ENCODE data around the gene DYNLL1. TPM values are rescaled to one million over a fixed set of nuclear protein-coding genes. Genes with fewer than 3 reads are reported as not detected.
A peak's percentile ranks its signal among the peaks of the same experiment; 100 is the strongest.

Gene DYNLL1
- total RNA-seq, 1 donor from 2014 or later = 162 TPM

DNA sequence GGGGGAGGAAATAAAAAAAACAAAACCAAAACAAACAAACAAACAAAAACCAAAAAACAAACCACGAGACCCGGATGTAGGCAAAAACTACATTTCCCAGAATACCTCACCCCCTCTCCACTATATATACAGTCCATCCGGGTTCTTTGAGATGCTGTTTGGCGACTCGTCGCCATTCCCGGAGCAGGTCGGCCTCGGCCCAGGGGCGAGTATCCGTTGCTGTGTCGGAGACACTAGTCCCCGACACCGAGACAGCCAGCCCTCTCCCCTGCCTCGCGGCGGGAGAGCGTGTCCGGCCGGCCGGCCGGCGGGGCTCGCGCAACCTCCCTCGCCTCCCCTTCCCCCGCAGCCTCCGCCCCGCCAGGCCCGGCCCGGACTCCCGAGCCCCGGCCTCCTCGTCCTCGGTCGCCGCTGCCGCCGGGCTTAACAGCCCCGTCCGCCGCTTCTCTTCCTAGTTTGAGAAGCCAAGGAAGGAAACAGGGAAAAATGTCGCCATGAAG is 38.3 kb downstream of the DYNLL1 start, which contains the start of gene RNF10:
Gene RNF10, plus strand, starts transcription at position 154 of the 500 bp plus-strand sequence. CDS start 456 bp downstream, outside the sequence.
- no peaks in the 10 kb centered on the region for H3K27me3 ChIP-seq (ENCODE audit: control insufficient read depth in 3 of 3, insufficient read depth in 3 of 3, low read length in 3 of 3)
- peak within 1 kb of the TSS; percentile 92 to 98 (median 98) for H3K9ac ChIP-seq (ENCODE audit: low read depth in 1 of 3, low read length in 3 of 3)
- no peaks in the 10 kb centered on the region for H3K9me3 ChIP-seq (ENCODE audit: control insufficient read depth in 3 of 3, low read length in 3 of 3)
- peak within 1 kb of the TSS; percentile 73 to 98 (median 87) for H3K4me3 ChIP-seq (ENCODE audit: low read length in 3 of 3)
- H3K36me3 ChIP-seq (ENCODE audit: control insufficient read depth in 3 of 3, insufficient read depth in 3 of 3, low read length in 3 of 3) = peaks cover 2 to 9% (median 5%) of the 10 kb centered on the region in 3 donors
- peaks cover 36 to 42% (median 37%) of the 10 kb centered on the region in 3 donors for H3K4me1 ChIP-seq (ENCODE audit: control insufficient read depth in 3 of 3, insufficient read depth in 3 of 3, low read length in 3 of 3)
- peak within 1 kb of the TSS; percentile 98 for H3K27ac ChIP-seq (ENCODE audit: low read depth, low read length)

DNA sequence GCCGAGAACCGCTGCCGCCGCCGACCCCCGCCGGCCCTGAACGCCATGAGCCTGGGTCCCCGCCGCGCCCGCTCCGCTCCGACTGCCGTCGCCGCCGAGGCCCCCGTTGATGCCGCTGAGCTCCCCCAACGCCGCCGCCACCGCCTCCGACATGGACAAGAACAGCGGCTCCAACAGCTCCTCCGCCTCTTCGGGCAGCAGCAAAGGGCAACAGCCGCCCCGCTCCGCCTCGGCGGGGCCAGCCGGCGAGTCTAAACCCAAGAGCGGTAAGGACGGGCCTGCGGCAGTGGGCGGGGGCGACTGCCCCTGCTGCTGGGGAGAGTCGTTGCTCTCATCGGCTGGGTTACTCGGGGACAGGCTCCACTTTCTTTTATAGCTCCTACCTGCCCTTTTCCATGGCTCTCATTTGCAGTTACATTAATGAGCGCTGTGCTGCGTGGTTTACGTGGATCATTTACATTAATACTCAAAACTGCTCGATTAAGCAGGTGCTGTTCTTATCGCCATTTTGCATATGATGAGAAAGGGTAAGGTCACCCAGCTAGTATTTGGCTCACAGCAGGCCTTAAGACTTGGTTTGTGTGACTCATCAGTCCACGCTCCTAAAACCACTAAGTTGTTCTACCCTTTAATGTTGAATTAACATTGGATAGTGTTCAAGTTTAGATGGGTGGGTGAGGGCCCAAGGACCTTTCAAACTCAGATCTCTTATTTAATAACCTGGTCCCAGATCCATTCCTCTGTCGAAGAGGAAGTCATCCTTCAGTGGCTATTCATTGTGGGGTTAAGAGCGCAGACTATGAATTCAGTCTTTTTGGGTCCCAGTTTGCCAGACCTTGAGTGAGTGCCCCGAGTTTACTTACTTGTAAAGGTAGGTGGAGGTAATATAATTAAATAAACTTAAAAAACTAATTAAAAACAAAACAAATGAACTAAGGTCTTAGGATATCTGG is 39.1 kb downstream of the DYNLL1 start:
- Histone ChIP-seq H3K27ac (ENCODE audit: low read depth, low read length) (peak overlapping the region; percentile 98), H3K9ac (ENCODE audit: low read depth in 1 of 3, low read length in 3 of 3) (peak overlapping the region; percentile 92 to 98 (median 98)), H3K27me3 (ENCODE audit: control insufficient read depth in 3 of 3, insufficient read depth in 3 of 3, low read length in 3 of 3) (no peaks in the 10 kb centered on the region), H3K36me3 (ENCODE audit: control insufficient read depth in 3 of 3, insufficient read depth in 3 of 3, low read length in 3 of 3) (peaks cover 2 to 9% (median 5%) of the 10 kb centered on the region in 3 donors), H3K9me3 (ENCODE audit: control insufficient read depth in 3 of 3, low read length in 3 of 3) (no peaks in the 10 kb centered on the region), H3K4me1 (ENCODE audit: control insufficient read depth in 3 of 3, insufficient read depth in 3 of 3, low read length in 3 of 3) (peaks cover 39 to 45% (median 39%) of the 10 kb centered on the region in 3 donors), H3K4me3 (ENCODE audit: low read length in 3 of 3) (peak overlapping the region; percentile 73 to 98 (median 87))

- Histone ChIP-seq H3K9me3 (ENCODE audit: control insufficient read depth in 3 of 3, low read length in 3 of 3) (no peaks in the 10 kb centered on the region), H3K4me1 (ENCODE audit: control insufficient read depth in 3 of 3, insufficient read depth in 3 of 3, low read length in 3 of 3) (peaks cover 49 to 55% (median 52%) of the 10 kb centered on the region in 3 donors), H3K36me3 (ENCODE audit: control insufficient read depth in 3 of 3, insufficient read depth in 3 of 3, low read length in 3 of 3) (peaks cover 2 to 9% (median 5%) of the 10 kb centered on the region in 3 donors), H3K9ac (ENCODE audit: low read depth in 1 of 3, low read length in 3 of 3) (peak overlapping the region; percentile 92 to 98 (median 98)), H3K4me3 (ENCODE audit: low read length in 3 of 3) (peak overlapping the region; percentile 73 to 98 (median 87)), H3K27me3 (ENCODE audit: control insufficient read depth in 3 of 3, insufficient read depth in 3 of 3, low read length in 3 of 3) (no peaks in the 10 kb centered on the region), H3K27ac (ENCODE audit: low read depth, low read length) (peak overlapping the region; percentile 98)
Observed at GRCh38 chr12:120536064-120536791, 40.3 kb downstream of the DYNLL1 start.

DNA sequence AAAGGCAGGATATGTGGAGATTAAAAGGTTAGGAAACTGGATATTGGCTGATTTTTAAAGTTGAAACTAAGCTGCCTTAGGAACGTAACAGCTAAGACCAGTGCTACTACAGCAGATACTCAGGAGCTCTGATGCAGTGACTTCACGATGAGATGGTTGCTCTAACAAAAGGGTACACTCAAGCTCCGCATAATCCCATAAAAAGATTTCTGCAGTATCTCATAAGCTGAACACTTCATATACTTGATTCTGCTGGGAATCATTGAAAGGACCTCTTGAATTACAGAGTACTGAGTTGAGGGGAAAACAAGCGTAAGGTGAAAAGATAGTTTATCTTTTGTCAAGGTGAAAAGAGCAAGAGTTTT is 41.9 kb downstream of the DYNLL1 start:
- Histone ChIP-seq H3K9ac (ENCODE audit: low read depth in 1 of 3, low read length in 3 of 3) (peak overlapping the region; percentile 54 to 98 (median 92)), H3K27ac (ENCODE audit: low read depth, low read length) (peak overlapping the region; percentile 98), H3K36me3 (ENCODE audit: control insufficient read depth in 3 of 3, insufficient read depth in 3 of 3, low read length in 3 of 3) (peaks cover 4 to 12% (median 5%) of the 10 kb centered on the region in 3 donors), H3K9me3 (ENCODE audit: control insufficient read depth in 3 of 3, low read length in 3 of 3) (no peaks in the 10 kb centered on the region), H3K4me1 (ENCODE audit: control insufficient read depth in 3 of 3, insufficient read depth in 3 of 3, low read length in 3 of 3) (peaks cover 52 to 63% (median 55%) of the 10 kb centered on the region in 3 donors), H3K4me3 (ENCODE audit: low read length in 3 of 3) (peak overlapping the region; percentile 55 to 76 (median 73)), H3K27me3 (ENCODE audit: control insufficient read depth in 3 of 3, insufficient read depth in 3 of 3, low read length in 3 of 3) (no peaks in the 10 kb centered on the region)

- Histone ChIP-seq H3K4me3 (ENCODE audit: low read length in 3 of 3) (peak overlapping the region; percentile 4 to 76 (median 52)), H3K36me3 (ENCODE audit: control insufficient read depth in 3 of 3, insufficient read depth in 3 of 3, low read length in 3 of 3) (peaks cover 4 to 12% (median 5%) of the 10 kb centered on the region in 3 donors), H3K9me3 (ENCODE audit: control insufficient read depth in 3 of 3, low read length in 3 of 3) (no peaks in the 10 kb centered on the region), H3K4me1 (ENCODE audit: control insufficient read depth in 3 of 3, insufficient read depth in 3 of 3, low read length in 3 of 3) (peaks cover 53 to 63% (median 55%) of the 10 kb centered on the region in 3 donors), H3K27me3 (ENCODE audit: control insufficient read depth in 3 of 3, insufficient read depth in 3 of 3, low read length in 3 of 3) (no peaks in the 10 kb centered on the region), H3K9ac (ENCODE audit: low read depth in 1 of 3, low read length in 3 of 3) (peak overlapping the region; percentile 54 to 98 (median 92)), H3K27ac (ENCODE audit: low read depth, low read length) (peak overlapping the region; percentile 98)
Observed at GRCh38 chr12:120538281-120539156, 42.6 kb downstream of the DYNLL1 start.

GRCh38 chr12:120539303-120539702 is 43.4 kb downstream of the DYNLL1 start:
- peaks cover 4 to 12% (median 6%) of the 10 kb centered on the region in 3 donors for H3K36me3 ChIP-seq (ENCODE audit: control insufficient read depth in 3 of 3, insufficient read depth in 3 of 3, low read length in 3 of 3)
- peak overlapping the region; percentile 98 for H3K27ac ChIP-seq (ENCODE audit: low read depth, low read length)
- H3K9ac ChIP-seq (ENCODE audit: low read depth in 1 of 3, low read length in 3 of 3) = peak overlapping the region; percentile 54 to 98 (median 92)
- H3K27me3 ChIP-seq (ENCODE audit: control insufficient read depth in 3 of 3, insufficient read depth in 3 of 3, low read length in 3 of 3) = no peaks in the 10 kb centered on the region
- no peaks in the 10 kb centered on the region for H3K9me3 ChIP-seq (ENCODE audit: control insufficient read depth in 3 of 3, low read length in 3 of 3)
- H3K4me1 ChIP-seq (ENCODE audit: control insufficient read depth in 3 of 3, insufficient read depth in 3 of 3, low read length in 3 of 3) = peaks cover 58 to 69% (median 61%) of the 10 kb centered on the region in 3 donors
- H3K4me3 ChIP-seq (ENCODE audit: low read length in 3 of 3) = peak overlapping the region in 2 of 3 donors; percentile 4 to 76

GRCh38 chr12:120540445-120540844 is 44.5 kb downstream of the DYNLL1 start:
- peaks cover 55 to 74% (median 62%) of the 10 kb centered on the region in 3 donors for H3K4me1 ChIP-seq (ENCODE audit: control insufficient read depth in 3 of 3, insufficient read depth in 3 of 3, low read length in 3 of 3)

GRCh38 chr12:120542166-120542565 is 46.3 kb downstream of the DYNLL1 start:
- no peaks in the 10 kb centered on the region for H3K9me3 ChIP-seq (ENCODE audit: control insufficient read depth in 3 of 3, low read length in 3 of 3)
- H3K4me3 ChIP-seq (ENCODE audit: low read length in 3 of 3) = no peak overlapping the region
- H3K9ac ChIP-seq (ENCODE audit: low read depth in 1 of 3, low read length in 3 of 3) = no peak overlapping the region
- no peaks in the 10 kb centered on the region for H3K27me3 ChIP-seq (ENCODE audit: control insufficient read depth in 3 of 3, insufficient read depth in 3 of 3, low read length in 3 of 3)
- peaks cover 9 to 15% (median 10%) of the 10 kb centered on the region in 3 donors for H3K36me3 ChIP-seq (ENCODE audit: control insufficient read depth in 3 of 3, insufficient read depth in 3 of 3, low read length in 3 of 3)
- peaks cover 46 to 62% (median 56%) of the 10 kb centered on the region in 3 donors for H3K4me1 ChIP-seq (ENCODE audit: control insufficient read depth in 3 of 3, insufficient read depth in 3 of 3, low read length in 3 of 3)
- peak overlapping the region; percentile 10 for H3K27ac ChIP-seq (ENCODE audit: low read depth, low read length)

More at GRCh38 chr12:120540445-120540844, 44.5 kb downstream of the DYNLL1 start:
- no peaks in the 10 kb centered on the region for H3K27me3 ChIP-seq (ENCODE audit: control insufficient read depth in 3 of 3, insufficient read depth in 3 of 3, low read length in 3 of 3)
- H3K9me3 ChIP-seq (ENCODE audit: control insufficient read depth in 3 of 3, low read length in 3 of 3) = no peaks in the 10 kb centered on the region
- H3K4me3 ChIP-seq (ENCODE audit: low read length in 3 of 3) = no peak overlapping the region
- peak overlapping the region in 1 of 3 donors; percentile 15 for H3K9ac ChIP-seq (ENCODE audit: low read depth in 1 of 3, low read length in 3 of 3)
- H3K27ac ChIP-seq (ENCODE audit: low read depth, low read length) = peak overlapping the region; percentile 98
- peaks cover 2 to 12% (median 7%) of the 10 kb centered on the region in 3 donors for H3K36me3 ChIP-seq (ENCODE audit: control insufficient read depth in 3 of 3, insufficient read depth in 3 of 3, low read length in 3 of 3)

- Histone ChIP-seq H3K27ac (ENCODE audit: low read depth, low read length) (no peak overlapping the region), H3K4me3 (ENCODE audit: low read length in 3 of 3) (no peak overlapping the region), H3K27me3 (ENCODE audit: control insufficient read depth in 3 of 3, insufficient read depth in 3 of 3, low read length in 3 of 3) (no peaks in the 10 kb centered on the region), H3K36me3 (ENCODE audit: control insufficient read depth in 3 of 3, insufficient read depth in 3 of 3, low read length in 3 of 3) (peaks cover 23 to 32% (median 27%) of the 10 kb centered on the region in 3 donors), H3K4me1 (ENCODE audit: control insufficient read depth in 3 of 3, insufficient read depth in 3 of 3, low read length in 3 of 3) (peaks cover 22 to 62% (median 43%) of the 10 kb centered on the region in 3 donors), H3K9me3 (ENCODE audit: control insufficient read depth in 3 of 3, low read length in 3 of 3) (no peaks in the 10 kb centered on the region), H3K9ac (ENCODE audit: low read depth in 1 of 3, low read length in 3 of 3) (no peak overlapping the region)
Observed at GRCh38 chr12:120544691-120545090, 48.8 kb downstream of the DYNLL1 start.
